GM19468 (cell line): Measurements from ENCODE around the gene BLMH.

Experiments used
- ATAC-seq: cut with Tn5 transposase; IDR thresholded peaks from one replicate; pipeline ENCODE4 v1.9.1; 2021; ENCODE audit warnings: mild to moderate bottlenecking, moderate library complexity, moderate number of reproducible peaks; ENCODE audit not compliant: unreplicated experiment; ENCODE audit errors: extremely low read depth

Gene BLMH, protein sequence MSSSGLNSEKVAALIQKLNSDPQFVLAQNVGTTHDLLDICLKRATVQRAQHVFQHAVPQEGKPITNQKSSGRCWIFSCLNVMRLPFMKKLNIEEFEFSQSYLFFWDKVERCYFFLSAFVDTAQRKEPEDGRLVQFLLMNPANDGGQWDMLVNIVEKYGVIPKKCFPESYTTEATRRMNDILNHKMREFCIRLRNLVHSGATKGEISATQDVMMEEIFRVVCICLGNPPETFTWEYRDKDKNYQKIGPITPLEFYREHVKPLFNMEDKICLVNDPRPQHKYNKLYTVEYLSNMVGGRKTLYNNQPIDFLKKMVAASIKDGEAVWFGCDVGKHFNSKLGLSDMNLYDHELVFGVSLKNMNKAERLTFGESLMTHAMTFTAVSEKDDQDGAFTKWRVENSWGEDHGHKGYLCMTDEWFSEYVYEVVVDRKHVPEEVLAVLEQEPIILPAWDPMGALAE

DNA sequence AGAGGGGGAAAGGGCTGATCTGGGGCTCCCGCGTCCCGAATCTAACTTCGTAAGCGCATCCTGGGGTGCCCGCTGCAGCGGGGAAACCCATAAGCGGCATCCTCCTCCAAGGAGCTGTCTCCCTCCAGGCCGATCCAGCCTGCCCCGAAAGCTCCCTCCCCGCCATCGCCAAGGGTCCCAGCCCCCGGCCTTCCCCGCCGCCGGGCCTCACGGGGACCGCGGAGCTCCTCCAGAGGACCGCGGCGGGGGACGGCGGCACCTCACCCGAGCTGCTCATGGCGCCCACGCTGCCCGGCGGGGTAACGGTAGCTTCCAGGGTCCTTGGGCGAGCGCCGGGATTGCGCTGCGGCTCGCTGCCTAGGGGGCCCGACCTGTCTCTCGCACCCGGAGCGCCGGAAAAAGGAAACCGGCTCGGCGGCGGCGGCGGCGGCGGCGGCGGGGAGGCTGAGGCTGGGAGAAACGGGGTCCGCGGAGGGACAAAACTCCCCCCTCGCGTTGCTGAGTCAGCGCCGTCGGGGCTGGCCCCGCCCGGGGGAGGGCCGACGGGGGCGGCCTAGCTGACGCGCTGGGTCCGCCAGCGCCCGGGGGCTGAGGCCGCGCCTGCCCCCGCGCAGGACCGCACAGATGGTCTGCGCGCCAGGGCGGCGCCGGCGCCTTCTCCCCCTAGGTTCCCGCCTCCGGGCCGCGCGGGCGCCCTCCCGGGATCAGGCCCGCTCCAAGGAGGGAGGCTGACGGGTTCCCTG, at the start of gene BLMH:
Gene BLMH (minus strand): TSS at position 402 of the 743 bp plus-strand sequence. CDS start 125 bp downstream, at position 277.
- peak; percentile 61 for ATAC-seq

DNA sequence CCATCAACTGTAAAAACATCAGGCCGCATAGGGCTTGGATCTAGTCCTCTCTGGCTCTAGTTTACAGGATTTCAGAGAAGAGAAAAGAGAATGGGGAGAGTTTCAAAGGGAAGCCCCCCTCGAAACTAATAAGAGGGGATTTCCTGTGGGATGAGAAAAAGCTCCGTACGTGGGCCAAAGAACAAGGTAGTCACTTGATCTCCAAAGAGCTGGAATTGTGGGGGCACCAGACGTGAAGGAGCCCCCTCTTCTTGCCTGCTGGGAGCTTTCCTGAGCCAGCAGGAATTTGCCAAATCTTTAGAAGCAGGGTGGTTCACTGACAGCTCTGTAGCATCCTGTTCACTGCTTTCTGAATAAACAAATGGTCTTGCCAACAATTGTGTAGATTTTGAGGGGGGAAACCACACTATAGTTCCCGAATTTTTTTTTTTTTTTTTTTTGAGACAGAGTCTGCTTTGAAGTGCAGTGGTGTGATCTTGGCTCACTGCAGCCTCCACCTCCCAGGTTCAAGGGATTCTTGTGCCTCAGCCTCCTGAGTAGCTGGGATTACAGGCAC, 49.1 kb upstream of the BLMH start:
- ATAC-seq, result no peak

DNA sequence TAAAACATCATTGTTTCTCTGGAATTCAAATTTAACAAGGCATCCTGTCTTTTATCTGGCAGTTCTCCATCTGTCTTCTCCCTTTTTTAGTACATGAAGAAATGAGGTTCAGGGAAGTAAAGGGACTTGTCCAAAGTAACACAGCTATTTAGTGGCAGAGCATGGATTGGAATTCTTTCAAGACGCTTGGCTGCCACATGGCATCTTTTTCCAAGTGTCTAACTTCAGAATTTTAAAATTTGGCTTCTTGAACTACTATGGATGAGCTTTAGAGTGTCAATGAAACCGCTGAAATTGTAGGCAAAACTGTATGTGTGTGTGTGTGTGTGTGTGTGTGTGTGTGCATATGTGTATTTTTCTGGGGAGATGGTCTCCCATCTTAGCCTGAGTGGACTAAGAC, 47.3 kb upstream of the BLMH start:
- no peak for ATAC-seq

GRCh38 chr17:30337393-30337999, 45.8 kb upstream of the BLMH start:
- ATAC-seq, result no peak

GRCh38 chr17:30336369-30337171, 44.8 kb upstream of the BLMH start:
- no peak for ATAC-seq

GRCh38 chr17:30334421-30334820, 42.7 kb upstream of the BLMH start:
- no peak for ATAC-seq

GRCh38 chr17:30333503-30334360, 42.0 kb upstream of the BLMH start, which contains the start of gene TMIGD1:
TMIGD1 (minus strand) TSS chr17:30334057; CDS start chr17:30332133, 1,924 bp downstream.
- no peak for ATAC-seq

DNA sequence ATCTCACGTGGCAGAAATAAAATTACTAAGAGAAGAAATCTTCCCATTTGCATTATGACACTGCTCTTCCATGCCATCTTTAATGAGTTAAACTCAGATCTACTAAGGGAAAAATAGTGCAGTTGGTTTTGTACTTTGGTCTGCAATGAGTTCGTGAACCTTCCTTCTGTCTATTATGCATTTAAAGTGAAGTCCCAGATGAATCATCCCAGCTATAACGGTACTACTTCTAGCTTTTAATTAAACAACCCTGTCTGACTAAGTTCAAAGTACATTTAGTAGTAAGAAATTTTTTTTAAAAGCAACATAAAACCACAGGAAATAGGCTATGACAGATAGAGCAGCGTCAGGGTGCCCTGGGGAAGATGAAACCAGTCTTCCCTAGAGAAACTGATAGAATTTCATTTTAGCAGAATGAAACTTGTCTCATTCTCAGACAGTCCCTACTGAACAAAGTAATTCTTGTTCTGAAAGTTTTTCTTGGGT, 40.4 kb upstream of the BLMH start:
- no peak for ATAC-seq

GRCh38 chr17:30326809-30327208, 35.1 kb upstream of the BLMH start:
- no peak for ATAC-seq

DNA sequence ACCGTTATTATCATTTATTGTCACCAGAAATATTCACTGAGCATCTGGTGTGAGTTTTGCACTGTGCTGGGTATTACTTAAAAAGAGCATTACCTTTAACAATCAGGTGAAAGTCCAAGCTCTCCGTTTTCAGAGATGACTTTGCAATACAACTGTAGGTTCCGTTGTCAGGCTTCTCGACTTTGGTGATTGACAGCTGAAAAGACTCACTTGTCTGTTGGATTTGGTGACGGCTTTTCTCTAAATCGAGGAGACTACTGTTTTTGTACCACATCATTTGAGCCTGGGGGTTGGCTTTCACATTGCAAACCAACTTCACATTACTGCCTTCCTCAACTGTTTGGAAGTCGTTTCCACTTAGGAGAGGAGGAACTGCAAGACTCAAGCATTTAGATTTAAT, 33.0 kb upstream of the BLMH start:
- no peak for ATAC-seq

DNA sequence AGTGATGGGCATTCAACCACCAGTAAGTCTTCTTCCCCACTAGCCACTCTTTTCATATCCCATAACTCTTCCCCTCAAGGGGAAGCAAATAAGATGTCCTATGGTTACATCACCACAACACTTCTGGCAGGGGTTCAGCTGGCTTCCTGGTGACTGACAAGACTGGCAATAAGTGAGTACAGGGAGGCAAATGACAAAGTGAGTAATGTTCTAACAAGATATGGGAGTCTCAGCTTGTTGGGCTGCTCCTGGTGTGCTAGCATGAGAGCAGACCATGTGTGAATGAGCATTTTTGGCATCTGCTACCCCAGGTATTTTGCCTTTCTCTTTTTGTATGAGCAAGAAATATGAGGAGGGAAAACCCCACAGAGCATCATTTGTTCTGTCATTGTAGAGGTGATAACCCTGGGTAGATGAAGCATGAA, 32.2 kb upstream of the BLMH start:
- ATAC-seq, result no peak

DNA sequence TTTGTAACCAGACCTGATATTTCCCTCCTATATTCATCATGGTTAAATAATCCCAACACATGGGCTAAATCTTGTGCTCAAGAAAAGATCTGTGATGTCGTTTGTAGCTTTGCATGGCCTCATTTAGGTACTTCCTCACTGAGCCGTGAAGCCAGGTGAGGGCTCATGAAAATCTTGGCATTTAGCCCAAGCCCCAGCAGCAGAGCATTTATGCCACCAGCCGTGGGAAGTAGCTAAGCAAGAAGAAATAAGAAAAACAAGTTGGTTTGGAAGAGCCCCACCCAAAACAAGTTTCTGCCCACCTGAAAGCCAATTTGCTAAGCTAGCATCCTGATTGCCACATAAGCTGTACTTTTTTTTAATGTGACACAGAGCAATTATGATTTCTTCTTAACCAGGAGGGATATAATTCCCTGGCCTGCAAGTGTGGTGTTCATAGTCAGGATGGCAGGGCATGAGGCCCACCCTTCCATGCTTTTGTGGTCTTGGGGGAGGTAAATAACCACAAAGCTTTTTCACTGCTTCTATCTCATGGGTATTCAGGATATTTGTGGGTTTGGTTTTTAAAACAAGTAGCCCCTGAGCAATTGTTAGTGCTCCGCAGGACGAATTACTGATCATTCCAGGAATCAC, 31.6 kb upstream of the BLMH start:
- no peak for ATAC-seq

DNA sequence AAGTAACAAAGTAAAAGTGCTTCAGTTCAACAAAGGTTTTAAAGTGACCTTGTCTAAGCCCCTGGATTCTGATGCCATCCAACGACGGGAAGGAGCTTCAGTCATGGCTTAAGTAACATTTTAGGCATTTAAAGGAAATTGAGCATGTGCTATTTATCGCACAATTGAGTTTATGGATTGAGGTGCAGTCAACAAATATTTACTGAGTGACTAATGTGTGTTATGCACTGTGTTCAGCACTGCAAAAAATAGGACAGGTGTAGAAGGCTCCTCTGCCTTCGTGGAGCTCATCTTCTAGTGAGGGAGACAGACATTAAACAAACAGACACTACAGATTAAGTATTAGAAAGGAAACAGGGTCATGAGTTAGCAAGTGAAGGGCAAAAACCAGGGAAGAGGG, 29.6 kb upstream of the BLMH start:
- no peak for ATAC-seq

DNA sequence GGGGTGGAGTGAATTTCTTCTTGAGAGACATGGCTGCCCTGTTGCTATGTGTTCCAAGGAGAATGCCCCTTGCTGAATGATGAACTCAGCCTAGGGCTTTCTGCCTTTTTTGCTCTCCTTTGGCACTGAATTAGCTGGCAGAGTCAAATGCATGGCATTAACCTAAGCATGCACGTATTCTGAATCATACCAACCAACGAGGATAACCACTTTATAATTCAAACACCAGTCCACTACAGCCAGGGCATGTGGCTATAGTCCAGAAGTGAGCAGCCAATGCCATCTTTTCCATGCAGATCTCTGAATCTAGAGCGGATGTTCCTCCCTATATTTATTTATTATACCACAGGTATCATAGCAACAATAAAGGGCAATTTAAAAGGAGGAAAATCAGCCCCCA, 26.4 kb upstream of the BLMH start:
- ATAC-seq, result no peak

- no peak for ATAC-seq
These were observed 25.0 kb upstream of the BLMH start for GRCh38 chr17:30316736-30317135.

GRCh38 chr17:30315106-30315505, 23.4 kb upstream of the BLMH start:
- ATAC-seq, result no peak

DNA sequence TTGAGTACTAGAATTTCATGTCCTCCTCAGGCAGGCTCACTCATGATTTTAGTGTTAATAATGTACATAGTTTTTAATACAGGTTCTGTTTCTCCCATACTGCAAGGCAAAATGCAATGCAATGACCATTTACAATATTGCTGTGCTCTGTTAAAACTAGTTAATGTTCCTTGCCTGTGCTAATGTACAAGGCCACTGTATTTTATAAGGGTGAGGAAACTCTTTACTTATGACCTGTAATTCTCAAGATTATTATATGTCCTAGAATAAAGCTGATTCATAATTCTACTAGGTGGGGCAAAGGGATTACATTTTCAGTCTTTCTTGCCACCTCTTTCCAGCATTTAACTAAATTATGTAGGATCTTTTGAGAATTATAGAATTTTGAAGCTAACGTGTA, 22.7 kb upstream of the BLMH start:
- no peak for ATAC-seq

DNA sequence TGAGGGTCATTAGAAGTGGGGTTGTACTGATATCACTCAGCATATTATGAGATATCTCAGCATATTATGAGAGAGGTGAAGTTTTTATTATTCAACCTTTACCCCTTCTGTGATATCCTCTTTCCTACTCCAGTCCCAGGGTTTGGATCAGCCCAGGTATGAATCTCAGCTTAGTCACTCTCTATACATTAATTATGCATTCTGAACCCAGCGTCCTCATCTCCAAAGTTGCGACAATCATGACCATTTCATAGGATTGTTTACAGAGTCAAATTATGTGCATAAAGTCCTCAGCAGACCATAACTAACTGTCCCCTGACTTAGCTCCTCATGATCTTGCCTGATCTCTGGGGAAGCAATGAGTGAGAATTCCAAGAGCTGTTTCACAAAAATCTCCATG, 20.5 kb upstream of the BLMH start:
- no peak for ATAC-seq
